CD4-positive, alpha-beta T cell (primary cell): ENCODE results near the gene JUP. TPM values are rescaled to one million over a fixed set of nuclear protein-coding genes. Genes with fewer than 3 reads are reported as not detected.

Experiments
- ATAC-seq: fragments of 200-7000 bp; cut with Tn5 transposase; one replicate; pipeline ENCODE4 v1.10.0; 2022; ENCODE audit warnings: mild to moderate bottlenecking; ENCODE audit not compliant: poor library complexity
- CTCF ChIA-PET: fragments of 350-600 bp; sonication (Branson Sonifier 250); formaldehyde crosslinking; loops from one replicate; lab custom pipeline; 2021; ENCODE audit warnings: antibody characterized with exemption, inconsistent platforms; lab: Charles Lee
- POLR2A ChIA-PET: fragments of 350-600 bp; sonication (Branson Sonifier 250); formaldehyde crosslinking; loops from one replicate; lab custom pipeline; 2021; ENCODE audit warnings: antibody characterized with exemption, inconsistent platforms; lab: Charles Lee
- DNase-seq, 14 experiments: peaks; one replicate each; pipeline ENCODE4 v3.0.0-alpha.2; 2013 to 2020; ENCODE audit warnings: mixed read lengths in 2 of 14
- H3K27ac ChIP-seq, 2 donors: one replicate each; pipeline versions ENCODE4 v1.5.1 to v1.7.0; 2013; ENCODE audit warnings: low read length in 2 of 2, low read depth in 1 of 2, mild to moderate bottlenecking in 1 of 2
- H3K27me3 ChIP-seq, 2 experiments: 1 replicate in 1 of 2; 2 replicates in 1 of 2; pipeline versions ENCODE4 v1.6.1 to v1.7.0; 2013; ENCODE audit warnings: low read length in 2 of 2, control low read depth in 1 of 2, mild to moderate bottlenecking in 1 of 2, moderate library complexity in 1 of 2; ENCODE audit not compliant: insufficient read depth in 2 of 2, control insufficient read depth in 1 of 2
- H3K36me3 ChIP-seq: one replicate; pipeline ENCODE4 v1.6.1; 2013; ENCODE audit warnings: low read length, control low read depth; ENCODE audit not compliant: insufficient read depth
- H3K4me1 ChIP-seq: one replicate; pipeline ENCODE4 v1.6.1; 2013; ENCODE audit warnings: low read length, control low read depth; ENCODE audit not compliant: insufficient read depth
- H3K4me3 ChIP-seq: one replicate; pipeline ENCODE4 v1.5.1; 2013; ENCODE audit warnings: mild to moderate bottlenecking, low read length, moderate library complexity
- H3K9me3 ChIP-seq, 2 experiments: 1 replicate in 1 of 2; 2 replicates in 1 of 2; pipeline versions ENCODE4 v1.6.1 to v1.7.0; 2013; ENCODE audit warnings: low read length in 2 of 2, mild to moderate bottlenecking in 2 of 2, control low read depth in 1 of 2, moderate library complexity in 1 of 2; ENCODE audit not compliant: control insufficient read depth in 1 of 2, insufficient read depth in 1 of 2
- H3K27ac Mint-ChIP-seq: one replicate; pipeline ENCODE4 v1.8.0; 2020; ENCODE audit warnings: mixed read lengths
- H3K27me3 Mint-ChIP-seq: one replicate; pipeline ENCODE4 v1.8.0; 2021; ENCODE audit warnings: mixed read lengths
- H3K36me3 Mint-ChIP-seq: one replicate; pipeline ENCODE4 v1.8.0; 2021; ENCODE audit warnings: low read depth, mixed read lengths
- H3K4me1 Mint-ChIP-seq: one replicate; pipeline ENCODE4 v1.8.0; 2021; ENCODE audit warnings: low read depth, mixed read lengths
- H3K4me3 Mint-ChIP-seq: one replicate; pipeline ENCODE4 v1.8.0; 2020; ENCODE audit warnings: mild to moderate bottlenecking, mixed read lengths
- H3K9me3 Mint-ChIP-seq: one replicate; pipeline ENCODE4 v1.8.0; 2020; ENCODE audit warnings: mixed read lengths
- CTCF ChIP-seq: fragments of 200-600 bp; IDR thresholded peaks from one replicate; pipeline ENCODE4 v1.8.0; 2022; ENCODE audit warnings: antibody characterized with exemption, mild to moderate bottlenecking
- intact Hi-C, 2 experiments: fragments of 100-400 bp; cut with DNase I in 1 of 2; cut with micrococcal nuclease in 1 of 2; formaldehyde crosslinking; loops; one replicate each; pipeline versions ENCODE4 v1.15.1 to v1.9.0; 2023 to 2025; cut with DNase I, micrococcal nuclease
- total RNA-seq, 174 experiments: library from RNA in 2 of 174; stranded (reverse) in 2 of 174; gene quantifications; one replicate each; pipeline ENCODE4 v1.2.3 and lab custom pipeline; 2021 to 2026

JUP gene
- total RNA-seq, 2 experiments from 2014 or later = 0.88 to 1.1 TPM

GRCh38 chr17:41737680-41738023 is 48.9 kb downstream of the JUP start:
- peak in 2 of 14 experiments; percentile 13 to 40 for DNase-seq
- CTCF ChIA-PET = interaction anchor here (0.7 to 1.2 kb wide), 4 partner anchors 9 to 92 kb away, joined by 3 to 8 read pairs (median 4); partner anchors contain the start of gene P3H4
- H3K27me3 Mint-ChIP-seq = peaks cover 41% of the 10 kb centered on the region
- H3K27me3 ChIP-seq = peaks cover 40 to 49% of the 10 kb centered on the region in 2 experiments
- ATAC-seq = peak; percentile 24
- no peaks in the 10 kb centered on the region for H3K9me3 Mint-ChIP-seq
- no peak overlapping the region for H3K27ac ChIP-seq
- no peak overlapping the region for H3K4me3 ChIP-seq
- no peak overlapping the region for H3K4me3 Mint-ChIP-seq
- no peaks in the 10 kb centered on the region for H3K36me3 Mint-ChIP-seq
- TF ChIP-seq CTCF = no peak
- intact Hi-C loops = loop anchor here (1.0 to 5.0 kb wide), 6 partner anchors 50 to 380 kb away; partner anchors contain the start of genes JUP (in 1 of the 2) and P3H4 (in 1 of the 2)
- no peaks in the 10 kb centered on the region for H3K36me3 ChIP-seq
- POLR2A ChIA-PET = interaction anchor here (1.6 kb wide), 1 partner anchor 46 kb away, joined by 5 read pairs; no protein-coding TSS in a partner anchor
- peak overlapping the region; percentile 53 for H3K27ac Mint-ChIP-seq
- peaks cover 0 to 18% of the 10 kb centered on the region in 2 experiments for H3K9me3 ChIP-seq
- H3K4me1 Mint-ChIP-seq = no peaks in the 10 kb centered on the region
- peaks cover 21% of the 10 kb centered on the region for H3K4me1 ChIP-seq

DNA sequence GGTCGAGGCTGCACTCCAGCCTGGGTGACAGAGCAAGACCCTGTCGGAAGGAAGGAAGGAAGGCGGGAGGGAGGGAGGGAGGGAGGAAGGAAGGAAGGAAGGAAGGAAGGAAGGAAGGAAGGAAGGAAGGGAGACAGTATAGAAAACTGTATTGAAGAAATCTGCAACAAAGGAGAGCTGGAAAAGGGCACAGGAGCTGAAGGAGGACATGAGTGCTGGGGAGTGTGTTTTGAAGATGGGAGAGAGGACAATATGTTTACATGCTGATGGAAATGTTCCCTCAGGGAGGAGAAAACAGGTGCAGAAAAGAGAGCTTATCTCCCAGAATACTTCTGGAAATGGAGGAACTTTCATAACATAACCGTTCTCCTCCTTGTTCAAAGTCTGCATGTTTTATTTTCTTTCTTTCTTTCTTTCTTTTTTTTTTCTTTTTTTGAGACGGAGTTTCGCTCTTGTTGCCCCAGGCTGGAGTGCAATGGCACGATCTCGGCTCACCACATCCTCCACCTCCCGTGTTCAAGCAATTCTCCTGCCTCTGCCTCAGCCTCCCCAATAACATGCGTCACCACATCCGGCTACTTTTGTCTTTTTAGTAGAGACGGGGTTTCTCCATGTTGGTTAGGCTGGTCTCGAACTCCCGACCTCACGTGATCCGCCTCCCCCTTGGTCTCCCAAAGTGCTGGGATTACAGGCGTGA is 49.4 kb downstream of the JUP start:
- ChIA-PET CTCF (interaction anchor here (0.7 to 1.2 kb wide), 4 partner anchors 8 to 93 kb away, joined by 3 to 8 read pairs (median 4); partner anchors contain the start of gene P3H4), POLR2A (interaction anchor here (1.6 kb wide), 1 partner anchor 46 kb away, joined by 5 read pairs; no protein-coding TSS in a partner anchor)
- H3K36me3 Mint-ChIP-seq = no peaks in the 10 kb centered on the region
- no peak overlapping the region for H3K4me3 ChIP-seq
- H3K4me1 Mint-ChIP-seq = no peaks in the 10 kb centered on the region
- DNase-seq = peak in 3 of 14 experiments; percentile 9 to 34 (median 20)
- H3K27ac Mint-ChIP-seq = peak overlapping the region; percentile 53
- intact Hi-C loops = loop anchor here (2.0 to 5.0 kb wide), 3 partner anchors 50 to 380 kb away; partner anchors contain the start of gene JUP (in 1 of the 2)
- no peak overlapping the region for H3K4me3 Mint-ChIP-seq
- peaks cover 45 to 54% of the 10 kb centered on the region in 2 experiments for H3K27me3 ChIP-seq
- peaks cover 21% of the 10 kb centered on the region for H3K4me1 ChIP-seq
- ATAC-seq = peak; percentile 13
- no peak overlapping the region for H3K27ac ChIP-seq
- H3K9me3 Mint-ChIP-seq = no peaks in the 10 kb centered on the region
- no peak for TF ChIP-seq CTCF
- H3K9me3 ChIP-seq = peaks cover 0 to 18% of the 10 kb centered on the region in 2 experiments
- H3K36me3 ChIP-seq = no peaks in the 10 kb centered on the region
- peaks cover 46% of the 10 kb centered on the region for H3K27me3 Mint-ChIP-seq

DNA sequence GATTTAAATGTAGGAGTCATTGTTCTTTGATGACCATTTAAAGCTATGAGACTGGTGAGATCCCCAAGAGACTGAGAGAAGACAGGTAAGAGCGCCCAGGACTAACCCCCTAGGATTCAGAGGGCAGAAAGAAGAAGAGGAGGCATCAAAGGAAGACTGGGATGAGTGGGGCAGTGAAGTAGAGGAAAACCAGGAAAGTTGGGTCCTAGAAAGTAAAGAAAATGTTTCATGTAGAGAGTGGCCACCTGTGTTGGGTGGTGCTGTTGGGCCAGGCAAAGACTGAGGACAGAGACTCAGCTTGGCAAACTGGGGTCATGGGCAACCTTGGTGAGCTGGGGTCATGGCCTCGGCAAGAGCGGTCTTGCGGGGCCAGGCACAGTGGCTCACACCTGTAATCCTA is 50.8 kb downstream of the JUP start:
- no peak for ATAC-seq
- ChIA-PET POLR2A (no interaction called here), CTCF (no interaction called here)
- Histone ChIP-seq H3K4me3 (no peak overlapping the region), H3K4me1 (peaks cover 21% of the 10 kb centered on the region), H3K9me3 (peaks cover 0 to 18% of the 10 kb centered on the region in 2 experiments), H3K27ac (no peak overlapping the region), H3K36me3 (no peaks in the 10 kb centered on the region), H3K27me3 (peaks cover 50 to 62% of the 10 kb centered on the region in 2 experiments)
- H3K9me3 Mint-ChIP-seq = no peaks in the 10 kb centered on the region
- peaks cover 60% of the 10 kb centered on the region for H3K27me3 Mint-ChIP-seq
- no peaks in the 10 kb centered on the region for H3K4me1 Mint-ChIP-seq
- H3K4me3 Mint-ChIP-seq = no peak overlapping the region
- no peak overlapping the region for H3K27ac Mint-ChIP-seq
- DNase-seq = no peak
- intact Hi-C loops = loop anchor here (2.0 to 5.0 kb wide), 3 partner anchors 52 to 382 kb away; partner anchors contain the start of gene JUP (in 1 of the 2)
- no peak for TF ChIP-seq CTCF
- H3K36me3 Mint-ChIP-seq = no peaks in the 10 kb centered on the region
